Neural cell (in vitro differentiated cells): ENCODE results near the gene BMAL2. TPM values are rescaled to one million over a fixed set of nuclear protein-coding genes. Genes with fewer than 3 reads are reported as not detected.

ENCODE experiments used
- H2AFZ ChIP-seq: fragments of 200-600, 300-800 bp; sonication (generic), shearing (Covaris generic); 2 replicates; pipeline ENCODE4 v1.6.0; 2014; ENCODE audit warnings: low read depth, mild to moderate bottlenecking, antibody characterized with exemption, low read length, moderate library complexity
- H3F3A ChIP-seq: fragments of 200-600 bp; shearing (Covaris generic); 2 replicates; pipeline ENCODE4 v1.6.1; 2016; ENCODE audit warnings: mild to moderate bottlenecking, moderate library complexity, mixed read lengths, antibody characterized with exemption, low read length; ENCODE audit not compliant: insufficient read depth, poor library complexity, severe bottlenecking
- H3K27ac ChIP-seq: fragments of 200-600, 300-800 bp; sonication (generic), shearing (Covaris generic); 2 replicates; pipeline ENCODE4 v1.5.1; 2014; ENCODE audit warnings: mild to moderate bottlenecking, low read length, moderate library complexity
- H3K27me3 ChIP-seq: fragments of 300-800, 200-600 bp; sonication (generic), shearing (Covaris generic); 2 replicates; pipeline ENCODE4 v1.6.0; 2014; ENCODE audit warnings: mild to moderate bottlenecking, low read depth, low read length, moderate library complexity; ENCODE audit not compliant: insufficient read depth
- H3K36me3 ChIP-seq: fragments of 300-800, 200-600 bp; sonication (generic), shearing (Covaris generic); 2 replicates; pipeline ENCODE4 v1.5.1; 2014; ENCODE audit warnings: mild to moderate bottlenecking, antibody characterized with exemption, low read length, moderate library complexity; ENCODE audit not compliant: insufficient read depth
- H3K4me2 ChIP-seq: fragments of 300-800, 200-600 bp; sonication (generic), shearing (Covaris generic); 2 replicates; pipeline ENCODE4 v1.6.0; 2014; ENCODE audit warnings: mild to moderate bottlenecking, low read length
- H3K4me3 ChIP-seq: fragments of 300-800, 200-600 bp; sonication (generic), shearing (Covaris generic); 2 replicates; pipeline ENCODE4 v1.5.1; 2014; ENCODE audit warnings: mild to moderate bottlenecking, low read length, moderate library complexity
- H3K79me2 ChIP-seq: fragments of 200-600 bp; shearing (Covaris generic); replicated peaks from 2 replicates; pipeline ENCODE4 v1.6.0; 2014; ENCODE audit warnings: mild to moderate bottlenecking, low read length, moderate library complexity; ENCODE audit not compliant: insufficient read depth
- H3K9ac ChIP-seq: fragments of 300-800, 200-600 bp; sonication (generic), shearing (Covaris generic); 2 replicates; pipeline ENCODE4 v1.6.1; 2016; ENCODE audit warnings: mild to moderate bottlenecking, low read length, mixed read lengths
- H3K9me2 ChIP-seq: fragments of 200-600 bp; shearing (Covaris generic); 2 replicates; pipeline ENCODE4 v1.6.1; 2016; ENCODE audit warnings: mild to moderate bottlenecking, low read length, mixed read lengths; ENCODE audit not compliant: insufficient read depth
- H3K9me3 ChIP-seq: fragments of 200-600, 300-800 bp; sonication (generic), shearing (Covaris generic); 2 replicates; pipeline ENCODE4 v1.6.1; 2016; ENCODE audit warnings: mild to moderate bottlenecking, mixed run types, low read length, moderate library complexity, mixed read lengths
- H4K20me1 ChIP-seq: fragments of 200-600 bp; shearing (Covaris generic); 2 replicates; pipeline ENCODE4 v1.6.1; 2016; ENCODE audit warnings: mild to moderate bottlenecking, mixed run types; ENCODE audit not compliant: insufficient read depth
- EP300 ChIP-seq: fragments of 450-650 bp; conservative IDR thresholded peaks from 2 replicates; pipeline ENCODE4 v1.6.1; 2014; ENCODE audit warnings: antibody characterized with exemption, mild to moderate bottlenecking, moderate library complexity; ENCODE audit not compliant: poor library complexity, severe bottlenecking
- EZH2 ChIP-seq: fragments of 200-600, 300-800 bp; shearing (Covaris generic), sonication (generic); IDR thresholded peaks from 2 replicates; pipeline ENCODE4 v1.6.1; 2014; ENCODE audit warnings: antibody characterized with exemption, low read length, borderline replicate concordance, mild to moderate bottlenecking; ENCODE audit not compliant: insufficient read depth, poor library complexity, severe bottlenecking
- MXI1 ChIP-seq: fragments of 450-650 bp; conservative IDR thresholded peaks from 2 replicates; pipeline ENCODE4 v1.6.1; 2014; ENCODE audit warnings: antibody characterized with exemption, mild to moderate bottlenecking; ENCODE audit not compliant: poor library complexity, severe bottlenecking
- POLR2AphosphoS5 ChIP-seq: IDR thresholded peaks from 2 replicates; pipeline ENCODE4 v1.6.1; 2012
- RAD21 ChIP-seq: fragments of 450-650 bp; conservative IDR thresholded peaks from 2 replicates; pipeline ENCODE4 v1.6.1; 2014; ENCODE audit warnings: antibody characterized with exemption, mild to moderate bottlenecking, moderate library complexity
- SMC3 ChIP-seq: fragments of 450-650 bp; conservative IDR thresholded peaks from 2 replicates; pipeline ENCODE4 v1.6.1; 2014; ENCODE audit warnings: antibody characterized with exemption, mild to moderate bottlenecking, moderate library complexity; ENCODE audit not compliant: poor library complexity
- TAF1 ChIP-seq: IDR thresholded peaks from 2 replicates; pipeline ENCODE4 v1.6.1; 2012; ENCODE audit warnings: low read depth
- polyA plus RNA-seq: library from polyadenylated mRNA; depleted of rRNA; stranded (reverse); fragments of >200 nt; gene quantifications from 2 replicates; pipeline ENCODE4 v1.2.3, GENCODE V29; 2014
- TF ChIP-seq, protein P1 (sequence below): fragments of 450-650 bp; IDR thresholded peaks from 2 replicates; pipeline ENCODE4 v1.5.1; 2014; ENCODE audit warnings: antibody characterized with exemption, mild to moderate bottlenecking, moderate library complexity; ENCODE audit not compliant: poor library complexity, severe bottlenecking
- TF ChIP-seq, protein P2 (sequence below): IDR thresholded peaks from 2 replicates; pipeline ENCODE4 v1.6.1; 2012; ENCODE audit warnings: borderline replicate concordance

BMAL2 gene
- polyA plus RNA-seq, 1 donor from 2014 or later, result 9.8 TPM

DNA sequence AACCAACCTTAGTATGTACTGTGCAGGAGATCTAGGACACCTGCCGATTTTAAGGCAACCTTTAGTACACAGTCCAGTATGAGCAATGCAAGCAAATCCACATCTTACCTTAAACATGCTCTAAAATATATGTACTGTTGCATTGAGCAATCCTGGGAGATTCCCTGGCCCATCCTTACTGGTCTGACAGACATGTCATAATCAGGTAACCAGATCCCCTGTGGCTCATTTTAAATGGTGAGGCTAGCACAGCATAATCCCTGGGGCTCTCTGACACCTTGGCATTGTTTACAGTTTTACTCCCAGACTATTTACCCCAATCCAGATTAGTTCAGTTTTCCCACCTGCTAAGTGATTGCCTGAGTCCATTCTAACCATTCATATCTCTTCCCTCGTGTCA lies 15.1 kb downstream of the BMAL2 start:
- Histone ChIP-seq H4K20me1 (no peaks in the 10 kb centered on the region), H3K27ac (no peak overlapping the region), H3K9ac (no peak overlapping the region), H3K9me3 (no peaks in the 10 kb centered on the region), H3K27me3 (no peaks in the 10 kb centered on the region), H3F3A (no peaks in the 10 kb centered on the region), H3K9me2 (no peaks in the 10 kb centered on the region), H3K79me2 (no peaks in the 10 kb centered on the region), H3K4me2 (no peak overlapping the region), H3K4me3 (no peak overlapping the region), H3K36me3 (no peaks in the 10 kb centered on the region), H2AFZ (no peak overlapping the region)
- TF ChIP-seq SMC3 (no peak), POLR2AphosphoS5 (no peak), RAD21 (no peak), EZH2 (no peak), EP300 (no peak), MXI1 (no peak), TAF1 (no peak)
- TF ChIP-seq, protein P1, sequence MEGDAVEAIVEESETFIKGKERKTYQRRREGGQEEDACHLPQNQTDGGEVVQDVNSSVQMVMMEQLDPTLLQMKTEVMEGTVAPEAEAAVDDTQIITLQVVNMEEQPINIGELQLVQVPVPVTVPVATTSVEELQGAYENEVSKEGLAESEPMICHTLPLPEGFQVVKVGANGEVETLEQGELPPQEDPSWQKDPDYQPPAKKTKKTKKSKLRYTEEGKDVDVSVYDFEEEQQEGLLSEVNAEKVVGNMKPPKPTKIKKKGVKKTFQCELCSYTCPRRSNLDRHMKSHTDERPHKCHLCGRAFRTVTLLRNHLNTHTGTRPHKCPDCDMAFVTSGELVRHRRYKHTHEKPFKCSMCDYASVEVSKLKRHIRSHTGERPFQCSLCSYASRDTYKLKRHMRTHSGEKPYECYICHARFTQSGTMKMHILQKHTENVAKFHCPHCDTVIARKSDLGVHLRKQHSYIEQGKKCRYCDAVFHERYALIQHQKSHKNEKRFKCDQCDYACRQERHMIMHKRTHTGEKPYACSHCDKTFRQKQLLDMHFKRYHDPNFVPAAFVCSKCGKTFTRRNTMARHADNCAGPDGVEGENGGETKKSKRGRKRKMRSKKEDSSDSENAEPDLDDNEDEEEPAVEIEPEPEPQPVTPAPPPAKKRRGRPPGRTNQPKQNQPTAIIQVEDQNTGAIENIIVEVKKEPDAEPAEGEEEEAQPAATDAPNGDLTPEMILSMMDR, result no peak
- TF ChIP-seq, protein P2, sequence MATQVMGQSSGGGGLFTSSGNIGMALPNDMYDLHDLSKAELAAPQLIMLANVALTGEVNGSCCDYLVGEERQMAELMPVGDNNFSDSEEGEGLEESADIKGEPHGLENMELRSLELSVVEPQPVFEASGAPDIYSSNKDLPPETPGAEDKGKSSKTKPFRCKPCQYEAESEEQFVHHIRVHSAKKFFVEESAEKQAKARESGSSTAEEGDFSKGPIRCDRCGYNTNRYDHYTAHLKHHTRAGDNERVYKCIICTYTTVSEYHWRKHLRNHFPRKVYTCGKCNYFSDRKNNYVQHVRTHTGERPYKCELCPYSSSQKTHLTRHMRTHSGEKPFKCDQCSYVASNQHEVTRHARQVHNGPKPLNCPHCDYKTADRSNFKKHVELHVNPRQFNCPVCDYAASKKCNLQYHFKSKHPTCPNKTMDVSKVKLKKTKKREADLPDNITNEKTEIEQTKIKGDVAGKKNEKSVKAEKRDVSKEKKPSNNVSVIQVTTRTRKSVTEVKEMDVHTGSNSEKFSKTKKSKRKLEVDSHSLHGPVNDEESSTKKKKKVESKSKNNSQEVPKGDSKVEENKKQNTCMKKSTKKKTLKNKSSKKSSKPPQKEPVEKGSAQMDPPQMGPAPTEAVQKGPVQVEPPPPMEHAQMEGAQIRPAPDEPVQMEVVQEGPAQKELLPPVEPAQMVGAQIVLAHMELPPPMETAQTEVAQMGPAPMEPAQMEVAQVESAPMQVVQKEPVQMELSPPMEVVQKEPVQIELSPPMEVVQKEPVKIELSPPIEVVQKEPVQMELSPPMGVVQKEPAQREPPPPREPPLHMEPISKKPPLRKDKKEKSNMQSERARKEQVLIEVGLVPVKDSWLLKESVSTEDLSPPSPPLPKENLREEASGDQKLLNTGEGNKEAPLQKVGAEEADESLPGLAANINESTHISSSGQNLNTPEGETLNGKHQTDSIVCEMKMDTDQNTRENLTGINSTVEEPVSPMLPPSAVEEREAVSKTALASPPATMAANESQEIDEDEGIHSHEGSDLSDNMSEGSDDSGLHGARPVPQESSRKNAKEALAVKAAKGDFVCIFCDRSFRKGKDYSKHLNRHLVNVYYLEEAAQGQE, result no peak

DNA sequence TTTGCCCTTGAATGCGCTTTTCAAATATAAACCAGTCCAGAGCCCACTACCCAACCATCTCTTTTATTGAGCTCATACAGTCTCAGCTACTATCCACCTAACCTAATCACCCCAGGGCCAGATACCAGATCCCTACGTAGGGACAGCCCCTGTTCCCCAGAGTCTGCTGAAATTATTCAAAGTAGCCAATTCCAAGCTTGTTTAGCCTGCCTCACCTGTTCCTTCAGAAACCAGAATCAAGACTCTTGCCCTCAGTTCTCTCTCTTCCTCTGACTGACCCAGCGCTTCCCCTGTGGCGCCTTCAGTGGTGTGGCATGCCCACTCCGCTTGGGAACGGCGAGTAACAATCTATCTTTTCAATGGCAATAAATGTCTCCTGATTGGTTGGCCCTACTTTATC lies 18.8 kb downstream of the BMAL2 start:
- Histone ChIP-seq H3K4me3 (no peak overlapping the region), H3F3A (no peaks in the 10 kb centered on the region), H3K36me3 (no peaks in the 10 kb centered on the region), H3K27me3 (no peaks in the 10 kb centered on the region), H4K20me1 (no peaks in the 10 kb centered on the region), H3K9me2 (no peaks in the 10 kb centered on the region), H3K4me2 (no peak overlapping the region), H2AFZ (no peak overlapping the region), H3K27ac (no peak overlapping the region), H3K9me3 (no peaks in the 10 kb centered on the region), H3K79me2 (no peaks in the 10 kb centered on the region), H3K9ac (no peak overlapping the region)
- TF ChIP-seq, protein P1, result no peak
- no peak for TF ChIP-seq EZH2
- no peak for TF ChIP-seq TAF1
- no peak for TF ChIP-seq SMC3
- TF ChIP-seq, protein P2, result no peak
- no peak for TF ChIP-seq EP300
- TF ChIP-seq POLR2AphosphoS5, result no peak
